ENCODE results near the gene LPGAT1.
"Not testable (repeated sequence)": the region's sequence is repeated elsewhere in the genome, so short reads cannot be mapped to it uniquely, and the experiment has no call there.

Gene LPGAT1

DNA sequence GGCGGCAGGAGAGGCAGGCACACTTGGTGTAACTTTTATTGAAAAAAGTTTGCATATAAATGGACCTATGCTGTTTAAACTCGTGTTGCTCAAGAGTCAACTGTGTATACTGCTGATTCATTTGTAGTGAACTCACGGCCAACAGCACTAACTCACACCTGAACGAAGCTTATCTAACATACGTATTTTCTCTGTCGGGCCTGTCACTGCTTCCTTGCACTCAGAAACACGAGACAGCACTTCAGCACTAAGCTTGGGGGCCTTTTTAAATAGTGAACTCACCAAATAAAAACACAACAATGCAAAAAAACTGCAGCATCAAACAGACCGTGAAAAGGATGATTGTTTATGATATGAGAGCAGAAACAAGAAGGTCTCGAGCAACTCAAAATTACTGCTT lies 96.2 kb downstream of the LPGAT1 start:
- DNase-seq, result no peak

DNA sequence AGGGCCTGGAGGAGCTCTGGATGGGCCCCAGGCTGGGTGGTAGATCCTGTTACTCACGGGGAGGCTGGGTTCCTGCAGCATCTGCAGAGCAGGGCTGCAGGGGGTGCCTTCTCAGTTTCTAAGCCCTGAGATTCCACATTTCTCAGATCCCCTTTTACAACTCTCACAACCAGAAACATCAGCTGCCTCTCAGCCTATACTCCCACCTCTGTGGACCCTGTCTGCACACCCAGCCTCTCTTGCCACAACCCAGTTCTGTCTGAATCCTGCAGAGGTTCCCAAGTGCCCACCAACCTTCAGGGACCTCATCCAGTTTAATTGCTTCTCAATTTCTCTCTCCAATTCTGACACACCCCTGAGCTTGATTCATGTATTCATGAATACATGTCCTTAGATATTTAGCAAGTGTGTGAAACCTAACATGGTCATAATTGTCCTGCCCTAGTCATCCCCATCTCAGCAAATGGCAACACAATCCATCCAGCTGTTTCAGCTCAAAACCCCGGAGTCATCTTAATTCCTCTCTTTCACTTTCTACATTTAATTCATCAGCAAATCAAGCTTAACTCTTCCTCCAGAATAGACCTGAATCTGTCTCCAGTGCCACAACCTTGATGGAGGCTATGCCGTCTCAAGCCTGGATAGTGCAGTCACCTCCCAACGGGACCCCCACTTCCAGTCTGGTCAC lies 98.1 kb downstream of the LPGAT1 start:
- no peak for DNase-seq

DNA sequence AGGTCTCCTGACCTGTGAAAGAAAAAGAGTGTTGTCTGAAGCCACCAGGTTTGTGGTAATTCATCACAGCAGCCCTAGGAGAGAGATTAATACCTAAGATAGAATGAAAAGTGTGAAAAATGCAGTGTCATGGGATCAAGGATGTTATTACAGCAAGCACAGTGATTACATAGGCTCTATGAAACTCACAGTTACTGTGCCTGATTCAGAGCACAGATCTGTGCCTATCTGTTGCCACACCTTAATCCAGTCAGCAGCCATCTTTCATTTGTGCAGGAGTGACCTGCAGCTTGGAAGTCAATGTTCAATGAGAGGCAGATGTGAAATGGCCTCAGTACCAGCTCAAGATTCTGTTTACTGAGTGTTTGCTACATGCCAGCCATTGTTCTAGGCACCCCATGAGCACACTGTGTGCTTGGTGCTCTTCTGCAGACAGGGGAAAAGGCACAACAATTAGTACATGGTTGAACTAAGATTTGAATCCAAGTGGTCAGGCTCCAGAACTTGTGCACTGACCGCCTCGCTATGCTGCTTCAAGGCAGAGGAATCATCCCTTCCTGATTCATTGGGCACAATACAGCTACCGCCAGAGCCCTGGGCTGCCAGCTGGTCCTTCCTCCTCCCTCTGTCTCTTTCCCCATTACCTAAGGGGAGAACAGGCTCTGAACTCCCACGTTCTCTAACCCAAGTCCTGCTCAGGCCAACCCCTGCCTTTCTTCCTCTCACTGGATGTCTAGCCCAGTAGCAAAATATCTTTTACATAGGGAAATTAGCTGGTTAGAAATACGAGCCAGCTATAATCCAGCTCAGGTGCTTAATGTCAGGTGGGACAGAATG lies 98.9 kb downstream of the LPGAT1 start:
- DNase-seq, result no peak

DNA sequence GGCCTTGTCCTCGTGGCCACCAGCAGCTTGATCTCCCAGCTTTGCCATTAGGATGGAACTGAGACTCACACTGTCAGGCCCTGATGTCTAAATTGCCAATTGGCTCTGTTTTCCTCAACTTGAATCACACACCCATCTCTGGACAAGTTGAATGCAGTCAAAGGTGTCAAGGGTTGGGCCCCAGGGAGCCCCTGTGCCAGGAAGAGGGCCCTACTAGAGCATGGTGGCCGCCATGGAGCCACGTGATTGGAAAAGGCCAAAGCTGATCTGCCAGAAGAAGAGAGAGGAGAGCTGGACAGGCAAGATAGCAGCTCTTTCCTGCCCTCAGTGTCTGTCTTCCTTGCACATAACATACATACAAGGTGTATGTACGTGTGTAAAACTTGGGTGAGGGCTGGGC lies 100.2 kb downstream of the LPGAT1 start:
- no peak for DNase-seq

DNA sequence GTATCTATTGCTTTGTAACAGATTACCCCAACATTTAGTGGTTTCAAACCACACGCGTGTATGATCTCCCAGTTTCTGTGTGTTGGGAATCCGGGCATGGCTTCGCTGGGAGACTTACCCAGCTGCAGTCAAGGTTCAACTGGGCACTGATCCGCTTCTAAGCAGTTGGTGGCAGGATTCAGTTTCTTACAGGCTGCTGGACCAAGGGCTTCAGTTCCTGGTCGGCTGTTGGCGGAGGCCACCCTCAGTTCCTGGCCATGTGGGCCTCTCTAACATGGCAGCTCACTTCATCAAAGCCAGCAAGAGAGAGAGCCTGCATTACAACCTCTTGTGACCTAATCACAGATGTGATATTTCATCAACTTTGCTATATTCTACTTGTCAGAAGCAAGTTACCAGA lies 101.3 kb downstream of the LPGAT1 start:
- no peak for DNase-seq

DNA sequence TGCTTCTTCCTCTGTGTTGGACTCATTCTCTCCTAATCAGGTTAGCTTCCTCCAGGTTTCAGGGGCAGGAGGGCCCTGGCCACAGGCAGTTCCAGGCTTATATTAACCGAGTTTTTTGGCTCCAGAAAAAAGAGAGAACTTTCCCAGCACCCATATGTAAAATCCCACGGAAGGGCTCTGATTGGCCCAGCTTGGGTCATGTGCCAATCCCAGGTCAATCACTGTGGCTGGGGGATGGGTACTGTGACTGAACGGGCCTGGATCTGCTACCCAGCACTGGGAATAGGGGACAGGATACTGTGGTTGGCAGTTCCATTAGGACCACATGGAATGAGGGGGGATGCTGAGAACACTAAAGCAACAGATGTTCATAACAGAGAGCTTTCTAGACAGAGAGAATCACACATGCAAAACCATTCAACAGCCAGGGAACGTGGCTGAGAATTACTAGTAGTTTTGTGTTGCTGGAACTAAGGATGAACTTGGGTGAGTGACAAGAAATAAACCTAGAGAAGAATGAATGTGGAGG lies 104.0 kb downstream of the LPGAT1 start:
- no peak for DNase-seq

DNA sequence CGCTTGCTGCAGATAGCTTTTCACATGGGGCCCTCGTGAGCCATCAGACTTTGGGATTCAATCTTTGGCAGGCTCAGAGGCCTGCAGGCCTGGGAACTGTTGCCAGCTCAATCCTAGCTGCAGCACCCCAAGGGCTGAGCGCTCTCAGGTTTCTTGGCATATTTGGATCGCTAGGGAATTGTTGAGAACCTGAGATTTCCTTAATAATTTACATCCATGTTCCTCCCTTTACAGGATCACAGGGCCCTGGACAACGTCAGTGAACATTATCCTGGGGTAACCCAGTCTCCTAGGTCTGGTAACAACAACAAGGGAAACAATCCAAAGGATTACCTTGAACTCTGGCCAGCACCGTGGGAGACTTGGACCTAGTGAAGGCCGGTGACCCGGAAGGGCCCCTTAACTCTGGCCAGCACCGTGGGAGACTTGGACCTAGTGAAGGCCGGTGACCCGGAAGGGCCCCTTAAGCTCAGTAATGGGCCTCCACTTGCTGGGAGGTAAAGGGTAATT lies 105.8 kb downstream of the LPGAT1 start:
- no peak for DNase-seq

DNA sequence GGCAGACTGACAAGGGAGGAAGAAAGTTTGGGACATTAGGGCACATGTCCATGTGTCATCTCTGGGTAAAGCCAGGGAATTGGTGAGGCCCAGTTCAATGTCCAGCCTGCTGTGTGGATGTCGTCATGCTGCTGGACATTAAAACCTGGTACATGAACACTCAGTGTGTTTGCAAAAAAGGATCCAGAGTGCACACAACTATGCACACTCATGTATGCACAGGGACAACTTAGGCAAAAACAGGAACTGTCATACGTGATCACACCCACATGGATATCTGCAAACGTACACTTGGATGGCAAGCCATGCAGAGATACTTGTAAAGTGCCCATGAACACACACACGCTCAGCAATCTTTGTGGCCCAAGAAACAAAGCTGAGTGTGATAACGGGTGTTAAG lies 107.3 kb downstream of the LPGAT1 start:
- no peak for DNase-seq

DNA sequence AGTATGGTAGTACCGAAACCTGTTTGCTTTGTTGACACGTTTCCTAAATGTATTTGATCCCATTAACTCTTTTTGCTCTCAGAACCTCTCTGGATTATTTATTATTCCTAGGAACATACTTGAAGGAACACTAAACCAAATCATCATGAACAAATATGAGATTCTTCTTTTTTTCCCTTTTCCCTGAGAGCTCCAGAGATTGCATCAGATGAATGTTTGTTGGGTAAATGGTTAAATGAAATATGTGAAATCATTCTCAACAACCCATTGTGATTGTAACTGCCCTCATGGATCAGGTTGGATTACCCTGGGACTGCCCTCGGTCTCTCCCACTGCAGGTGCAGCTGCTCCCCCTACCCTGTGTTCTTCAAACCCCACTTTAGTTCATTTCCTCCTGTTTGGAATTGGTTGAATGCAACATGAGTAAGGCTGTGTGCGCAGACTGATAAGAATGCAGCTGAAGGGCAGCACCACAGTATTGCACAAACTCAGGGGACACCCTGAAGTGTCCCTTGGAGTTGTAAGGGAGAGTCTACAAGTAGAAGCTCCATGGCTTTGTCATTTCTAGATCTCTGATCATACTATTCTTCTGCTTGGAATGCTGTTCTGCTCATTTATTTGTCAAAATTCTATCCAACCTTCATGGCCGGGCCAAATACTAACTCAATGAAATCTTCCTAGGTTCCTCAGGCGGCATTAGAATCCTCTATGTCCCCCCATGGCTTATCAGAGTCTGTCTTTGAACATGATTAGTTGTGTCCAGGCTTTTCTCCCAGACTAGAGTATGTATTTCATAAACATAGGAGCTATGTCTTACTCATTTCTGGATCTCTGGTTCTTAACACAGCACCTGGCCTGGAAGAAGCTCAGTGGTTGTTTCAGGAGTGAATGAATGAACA lies 108.0 kb downstream of the LPGAT1 start:
- no peak for DNase-seq

DNA sequence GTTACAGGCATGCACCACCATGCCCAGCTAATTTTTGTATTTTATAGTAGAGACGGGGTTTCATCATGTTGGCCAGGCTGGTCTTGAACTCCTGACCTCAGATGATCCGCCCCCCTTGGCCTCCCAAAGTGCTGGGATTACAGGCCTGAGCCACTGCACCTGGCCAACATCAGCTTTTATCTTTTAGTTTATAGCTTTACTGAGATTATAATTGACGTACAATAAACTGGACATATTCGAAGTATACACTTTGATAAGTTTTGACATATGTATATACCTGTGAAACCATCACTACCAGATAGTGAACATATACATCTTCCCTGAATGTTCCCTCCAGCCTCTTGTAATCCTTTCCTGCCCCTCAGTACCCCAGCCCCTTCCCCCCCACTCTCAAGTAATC lies 114.0 kb downstream of the LPGAT1 start:
- not testable (repeated sequence) for DNase-seq

DNA sequence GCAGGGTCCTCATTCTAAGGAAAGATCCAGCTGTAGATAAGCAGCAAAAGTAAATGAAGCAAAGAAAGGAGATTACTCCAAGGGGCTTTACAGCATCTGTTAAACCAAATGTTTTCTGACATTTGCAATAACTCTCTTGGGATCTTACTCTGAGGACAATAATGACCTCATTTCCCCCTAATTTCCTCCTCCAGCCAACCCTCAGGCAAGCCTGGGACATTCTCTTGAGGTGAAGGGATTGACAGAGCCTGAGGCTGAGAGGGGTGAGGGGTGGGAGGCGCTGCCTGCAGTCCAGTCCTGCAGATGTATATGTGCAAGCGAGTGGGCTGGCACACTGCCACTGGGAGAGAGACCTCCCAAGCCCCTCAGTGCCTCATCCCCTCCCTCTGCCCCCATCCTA lies 114.6 kb downstream of the LPGAT1 start:
- no peak for DNase-seq

DNA sequence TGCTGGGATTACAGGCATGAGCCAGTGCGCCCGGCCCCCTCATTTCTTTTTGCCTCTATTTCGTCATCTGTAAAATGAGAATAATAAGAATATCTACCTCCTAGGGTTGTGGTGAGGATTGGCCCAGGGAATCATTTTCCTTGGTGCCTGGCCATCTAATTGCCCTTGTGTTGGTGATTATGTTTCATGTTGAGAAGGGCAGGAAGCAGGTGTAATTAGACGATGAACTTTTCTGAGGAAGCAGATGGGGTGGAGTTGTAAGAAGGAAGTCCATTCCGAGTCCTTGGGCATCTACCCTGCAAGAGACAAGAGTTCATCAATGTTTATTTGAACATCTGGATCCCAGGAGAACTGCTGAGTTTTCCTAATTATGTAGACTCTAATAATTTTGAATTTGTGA lies 116.4 kb downstream of the LPGAT1 start:
- no peak for DNase-seq

DNA sequence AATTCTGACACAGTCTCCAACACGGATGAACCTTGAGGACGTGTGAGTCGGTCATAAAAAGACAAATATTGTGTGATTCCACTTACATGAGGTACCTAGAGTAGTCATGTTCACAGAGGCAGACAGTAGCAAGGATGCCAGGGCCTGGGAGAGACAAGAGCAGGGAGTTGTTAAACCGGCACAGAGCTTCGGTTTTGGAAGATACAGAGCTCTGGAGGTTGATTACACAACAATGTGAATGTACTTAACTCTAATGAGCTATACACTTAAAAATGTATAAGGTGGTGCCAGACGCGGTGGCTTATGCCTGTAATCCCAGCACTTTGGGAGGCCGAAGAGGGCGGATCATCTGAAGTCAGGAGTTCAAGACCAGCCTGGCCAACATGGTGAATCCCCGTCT lies 117.3 kb downstream of the LPGAT1 start:
- DNase-seq, result no peak

DNA sequence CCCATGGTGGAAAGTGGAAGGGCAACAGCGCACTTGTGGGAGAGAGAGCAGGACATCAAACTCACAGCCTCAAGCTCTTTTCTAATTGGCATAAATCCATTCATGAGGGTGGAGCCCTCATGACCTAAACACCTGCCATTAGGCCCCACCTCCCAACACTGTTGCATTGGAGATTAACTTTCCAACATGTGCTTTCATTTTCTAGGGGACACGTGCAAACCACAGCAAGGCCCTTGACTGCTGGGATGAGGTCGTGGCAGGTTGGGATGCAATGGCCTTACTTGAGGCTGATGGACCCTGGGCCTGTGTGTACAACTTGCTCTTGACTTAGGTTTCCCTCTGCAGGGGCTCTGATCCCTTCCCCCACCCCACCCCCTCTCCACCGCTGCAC lies 119.3 kb downstream of the LPGAT1 start:
- DNase-seq, result no peak

DNA sequence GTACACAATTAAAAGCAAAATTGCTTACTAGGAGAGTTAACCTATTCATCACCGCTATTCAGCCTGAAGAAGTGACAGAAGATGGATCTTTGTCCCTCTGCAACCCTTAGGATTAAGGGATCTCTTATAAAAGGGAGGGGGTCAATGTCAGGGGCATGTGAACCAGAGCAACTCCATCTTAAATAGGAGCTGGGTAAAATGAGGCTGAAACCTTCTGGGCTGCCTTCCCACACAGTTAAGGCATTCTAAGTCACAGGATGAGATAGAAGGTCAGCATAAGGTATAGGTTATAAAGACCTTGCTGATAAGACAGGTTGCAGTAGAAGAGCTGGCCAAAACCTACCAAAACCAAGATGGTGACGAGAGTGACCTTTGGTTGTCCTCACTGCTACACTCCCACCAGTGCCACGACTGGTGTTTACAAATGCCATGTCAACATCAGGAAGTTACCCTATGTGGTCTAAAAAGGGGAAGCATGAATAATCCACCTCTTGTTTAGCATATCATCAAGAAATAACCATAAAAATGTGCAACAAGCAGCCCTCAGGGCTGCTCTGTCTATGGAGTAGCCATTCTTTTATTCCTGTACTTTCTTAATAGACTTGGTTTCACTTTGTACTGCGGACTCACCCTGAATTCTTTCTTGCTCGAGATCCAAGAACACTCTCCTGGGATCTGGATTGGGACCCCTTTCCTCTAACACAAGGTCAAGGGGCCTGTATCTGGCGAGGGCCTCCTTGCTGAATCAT lies 119.8 kb downstream of the LPGAT1 start:
- no peak for DNase-seq

DNA sequence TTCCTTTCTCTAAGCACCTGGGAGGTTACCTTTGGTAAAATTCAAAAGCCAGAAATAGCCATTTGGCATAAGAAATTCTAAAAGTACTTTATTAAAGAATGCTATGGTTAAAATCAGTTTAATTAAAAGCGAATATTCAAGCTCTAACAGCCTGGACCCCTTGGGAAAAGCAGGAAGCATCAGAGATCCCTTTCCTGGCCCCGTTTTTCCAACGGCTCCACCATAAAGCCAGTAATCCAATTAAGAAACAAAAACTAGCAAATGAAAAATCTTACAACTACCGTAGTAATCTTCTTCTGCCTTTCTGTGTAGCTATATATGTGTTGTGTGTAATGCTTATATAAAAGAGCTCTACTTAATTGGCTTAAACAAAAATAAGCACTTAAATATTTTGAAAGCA lies 121.6 kb downstream of the LPGAT1 start:
- DNase-seq, result no peak

DNA sequence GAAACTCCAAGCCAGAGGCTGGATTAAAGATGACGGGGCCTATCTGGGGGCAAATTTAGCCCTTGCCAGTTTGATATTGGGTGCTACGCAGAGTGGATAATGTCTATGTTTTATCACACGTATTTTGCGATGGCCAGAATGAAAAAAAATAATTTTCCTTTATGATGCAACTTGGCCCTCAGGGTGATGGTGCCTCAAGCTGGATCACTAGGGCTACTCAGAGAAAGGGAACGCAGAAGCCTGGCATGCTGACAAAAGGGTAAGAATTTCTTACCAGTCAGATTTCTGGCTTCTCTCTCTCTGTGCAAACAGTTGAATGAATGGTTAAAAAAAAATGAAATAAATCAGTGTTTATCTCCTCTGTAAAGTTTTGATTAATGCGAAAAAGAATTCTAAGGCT lies 122.6 kb downstream of the LPGAT1 start:
- no peak for DNase-seq

DNA sequence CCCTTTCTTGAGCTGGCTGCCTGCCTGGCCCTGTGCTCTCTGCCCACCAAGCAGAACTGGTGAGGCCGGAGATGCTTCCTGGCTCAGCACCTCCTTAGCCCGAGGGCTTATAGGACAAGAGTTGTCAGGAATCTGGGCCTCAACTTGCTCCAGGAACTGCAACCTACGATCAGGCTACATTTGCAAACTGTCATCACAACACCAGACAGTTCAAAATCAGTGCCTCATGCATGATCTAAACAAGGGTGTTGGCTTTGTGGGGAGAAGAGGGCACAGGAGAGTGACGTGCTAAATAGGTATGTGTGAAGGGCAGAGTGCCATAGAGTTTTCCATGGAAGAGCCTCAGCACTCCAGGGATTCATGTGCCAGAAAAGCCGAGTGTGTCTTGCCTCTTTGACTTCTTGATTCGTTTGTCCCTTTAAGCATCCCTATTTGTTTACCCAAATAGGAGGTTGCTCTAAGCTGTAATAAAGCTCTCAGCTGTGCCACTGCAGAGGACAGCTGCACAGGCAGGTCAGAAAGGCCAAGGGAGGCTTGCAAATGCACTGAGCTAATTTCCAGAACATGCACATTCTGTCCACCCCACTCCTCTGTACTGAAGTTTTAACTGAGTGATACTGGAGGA lies 125.0 kb downstream of the LPGAT1 start:
- DNase-seq, result no peak

DNA sequence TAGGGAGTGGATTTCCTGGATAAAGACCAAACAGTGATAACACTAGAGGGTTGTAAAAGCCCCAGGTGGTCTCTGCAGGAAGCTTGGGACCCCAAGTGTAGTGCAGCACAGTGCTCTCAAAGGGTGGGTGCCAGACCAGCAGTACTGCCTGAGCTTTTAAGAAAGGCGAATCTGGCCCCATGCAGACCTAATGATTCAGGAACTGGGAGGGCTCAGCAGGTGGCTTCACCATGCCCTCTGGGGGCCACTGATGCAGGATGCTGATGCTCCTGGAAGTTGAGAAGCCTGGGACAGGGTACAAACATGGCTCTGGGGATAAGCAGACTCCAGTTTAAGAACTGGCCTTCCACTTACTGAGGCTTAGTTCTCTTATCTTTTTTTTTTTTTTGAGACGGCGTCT lies 126.0 kb downstream of the LPGAT1 start:
- peak; percentile 3 for DNase-seq

DNA sequence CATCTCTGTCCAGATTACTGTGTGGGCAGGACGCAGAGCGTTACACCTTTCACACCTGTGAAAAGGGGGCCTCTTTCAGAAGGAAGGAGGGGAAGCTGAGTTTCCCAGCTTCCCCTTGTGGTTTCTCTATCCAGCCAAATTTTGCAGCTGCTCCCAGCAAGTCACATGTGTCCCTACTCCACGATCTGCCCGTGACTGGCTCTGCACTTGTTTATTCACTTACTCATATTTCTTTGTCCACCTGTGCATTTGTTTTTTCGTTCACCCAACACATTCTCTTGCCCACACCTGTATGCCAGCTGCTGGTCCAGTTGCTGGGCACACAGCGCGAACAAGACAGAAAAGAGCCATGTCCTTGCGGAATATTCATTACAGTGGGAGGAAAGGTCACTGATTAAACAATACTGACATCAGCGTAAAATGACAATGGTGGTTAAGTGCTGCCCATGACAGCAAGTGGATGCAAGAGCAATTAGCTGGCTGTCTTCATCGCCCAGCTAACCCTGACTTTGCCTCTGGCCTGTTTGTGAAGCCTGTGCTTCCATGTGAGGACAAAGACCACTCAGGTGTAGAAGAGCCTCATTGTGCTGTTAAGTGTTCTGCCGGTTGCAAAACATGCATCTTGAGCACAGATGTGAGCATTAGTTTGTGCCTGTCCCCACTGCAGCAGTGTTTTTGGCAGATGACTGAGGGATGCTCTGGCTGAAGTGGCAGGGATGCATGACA lies 126.6 kb downstream of the LPGAT1 start:
- peak; percentile 52 for DNase-seq

DNA sequence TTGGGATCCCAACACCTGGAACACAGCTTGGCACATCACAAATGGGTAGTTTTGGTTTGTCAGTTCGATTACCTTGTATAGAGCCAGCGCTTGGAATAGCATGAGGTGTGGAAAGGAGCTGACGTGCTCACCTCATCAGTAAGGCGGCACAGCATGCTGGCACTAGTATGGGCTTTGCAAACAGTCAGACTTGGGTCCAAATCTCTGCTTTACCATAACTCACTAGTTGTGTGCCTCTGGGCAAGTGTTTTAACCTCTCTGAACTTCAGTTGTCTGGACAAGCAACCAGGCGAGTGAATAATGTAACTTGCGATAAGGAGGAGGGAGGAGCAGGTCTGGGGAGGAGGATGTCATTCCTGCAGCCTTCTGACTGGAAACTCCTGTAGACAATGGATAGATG lies 128.8 kb downstream of the LPGAT1 start:
- no peak for DNase-seq
